GM20000 (cell line): ENCODE results near the gene PBX1.

Experiments
- DNase-seq: peaks from one replicate; pipeline ENCODE4 v3.0.0; 2012; ENCODE audit warnings: low spot score
- TF ChIP-seq, protein P1 (sequence below): IDR thresholded peaks from 2 replicates; pipeline ENCODE4 v1.5.1; 2012; ENCODE audit warnings: mild to moderate bottlenecking, control low read depth; ENCODE audit errors: extremely low read depth, missing control alignments

PBX1 gene

DNA sequence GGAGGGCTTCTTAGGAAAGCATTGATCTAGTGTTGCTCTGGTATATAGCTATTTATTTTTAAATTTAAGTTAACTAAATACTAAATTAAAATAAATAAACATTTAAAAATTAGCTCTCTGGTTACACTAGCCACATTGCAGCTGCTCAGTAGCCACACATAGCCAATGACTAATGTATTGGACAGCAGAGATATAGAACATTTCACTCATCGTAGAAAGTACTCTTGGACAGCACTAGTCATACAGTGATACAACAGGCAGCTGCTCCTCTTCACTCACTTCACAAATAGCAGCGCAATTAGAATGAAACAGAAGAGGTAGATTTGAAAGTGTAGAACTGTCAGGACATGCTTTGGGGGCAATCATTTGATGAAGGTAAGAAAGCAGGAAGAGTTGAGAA is 245.4 kb downstream of the PBX1 start:
- DNase-seq: no peak
- TF ChIP-seq, protein P1, sequence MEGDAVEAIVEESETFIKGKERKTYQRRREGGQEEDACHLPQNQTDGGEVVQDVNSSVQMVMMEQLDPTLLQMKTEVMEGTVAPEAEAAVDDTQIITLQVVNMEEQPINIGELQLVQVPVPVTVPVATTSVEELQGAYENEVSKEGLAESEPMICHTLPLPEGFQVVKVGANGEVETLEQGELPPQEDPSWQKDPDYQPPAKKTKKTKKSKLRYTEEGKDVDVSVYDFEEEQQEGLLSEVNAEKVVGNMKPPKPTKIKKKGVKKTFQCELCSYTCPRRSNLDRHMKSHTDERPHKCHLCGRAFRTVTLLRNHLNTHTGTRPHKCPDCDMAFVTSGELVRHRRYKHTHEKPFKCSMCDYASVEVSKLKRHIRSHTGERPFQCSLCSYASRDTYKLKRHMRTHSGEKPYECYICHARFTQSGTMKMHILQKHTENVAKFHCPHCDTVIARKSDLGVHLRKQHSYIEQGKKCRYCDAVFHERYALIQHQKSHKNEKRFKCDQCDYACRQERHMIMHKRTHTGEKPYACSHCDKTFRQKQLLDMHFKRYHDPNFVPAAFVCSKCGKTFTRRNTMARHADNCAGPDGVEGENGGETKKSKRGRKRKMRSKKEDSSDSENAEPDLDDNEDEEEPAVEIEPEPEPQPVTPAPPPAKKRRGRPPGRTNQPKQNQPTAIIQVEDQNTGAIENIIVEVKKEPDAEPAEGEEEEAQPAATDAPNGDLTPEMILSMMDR: no peak

DNA sequence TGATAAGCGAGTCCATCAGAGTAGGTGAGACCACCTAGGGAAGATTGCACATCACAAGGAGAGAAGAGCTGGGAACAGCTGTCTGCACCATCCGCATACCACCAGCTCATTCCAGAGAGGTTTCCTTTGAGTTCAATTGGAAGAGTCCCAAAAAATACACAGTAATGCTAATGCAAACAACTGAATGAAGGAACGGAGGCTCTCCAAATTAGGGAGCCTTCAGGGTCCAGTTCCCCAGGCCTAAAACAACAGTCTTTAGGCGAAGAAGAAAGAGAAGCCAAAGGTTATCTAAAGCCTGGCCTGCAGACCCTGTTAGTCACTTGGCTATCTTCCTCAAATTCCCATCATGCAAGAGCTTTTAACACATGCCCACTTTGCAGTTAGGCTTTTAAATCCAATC is 246.4 kb downstream of the PBX1 start:
- TF ChIP-seq, protein P1: no peak
- no peak for DNase-seq

DNA sequence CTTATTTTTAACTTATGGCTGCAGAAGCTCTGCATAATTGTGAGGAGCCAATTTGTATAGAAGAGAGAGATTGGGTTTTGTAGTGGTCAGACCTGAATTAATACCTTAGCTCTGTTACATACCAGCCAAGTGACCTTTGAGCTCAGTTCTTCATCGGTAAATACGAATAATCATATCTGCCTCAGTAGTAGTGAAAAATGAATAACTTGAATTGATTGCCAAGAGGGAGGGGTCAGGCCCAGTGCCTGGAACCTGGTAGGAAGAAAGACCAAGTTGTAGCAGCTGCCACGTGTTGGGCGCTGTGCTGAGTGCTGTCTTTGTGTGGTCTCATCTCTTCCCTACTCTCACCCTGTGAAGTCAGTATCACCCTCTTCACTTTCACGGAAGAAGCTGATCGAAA is 247.5 kb downstream of the PBX1 start:
- no peak for DNase-seq
- TF ChIP-seq, protein P1: no peak

DNA sequence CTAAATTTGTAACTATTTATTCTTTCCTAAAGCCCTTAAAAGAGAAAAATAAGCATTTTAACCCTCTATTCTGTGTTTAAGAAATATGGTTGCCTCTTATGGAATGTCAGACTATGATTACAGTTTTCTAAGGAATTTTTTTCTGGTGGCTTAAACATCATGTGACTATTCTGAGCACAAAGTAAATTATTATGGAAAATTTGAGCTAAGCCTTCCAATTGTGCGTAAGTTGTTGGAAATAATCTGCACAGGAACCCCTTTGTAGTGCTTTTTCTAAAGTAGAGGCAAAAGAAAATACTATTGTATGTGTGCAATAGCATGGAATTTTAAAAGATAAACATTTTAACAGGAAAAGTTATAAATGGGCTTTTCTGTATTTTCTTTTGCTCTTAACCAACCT is 254.8 kb downstream of the PBX1 start:
- TF ChIP-seq, protein P1: no peak
- DNase-seq: no peak

DNA sequence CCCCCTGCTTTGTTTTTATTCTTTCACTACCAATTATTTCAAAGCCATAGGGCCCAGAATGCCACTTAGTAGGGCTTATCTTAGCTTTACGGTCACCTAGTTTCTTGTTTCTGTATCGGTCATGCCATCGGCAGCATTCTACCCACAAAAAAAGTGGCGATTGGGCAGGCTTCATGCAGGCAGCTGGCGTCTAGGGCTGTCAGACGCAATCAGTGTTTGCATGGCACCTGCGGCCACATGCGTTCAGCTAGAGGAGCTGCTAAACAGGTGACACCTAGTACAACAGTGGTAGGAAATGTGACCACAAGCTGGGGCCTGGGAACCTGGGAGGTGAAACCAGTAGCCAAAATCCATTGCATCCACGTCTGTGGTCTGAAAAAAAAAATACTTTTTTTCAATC is 262.7 kb downstream of the PBX1 start:
- TF ChIP-seq, protein P1: no peak
- DNase-seq: no peak

DNA sequence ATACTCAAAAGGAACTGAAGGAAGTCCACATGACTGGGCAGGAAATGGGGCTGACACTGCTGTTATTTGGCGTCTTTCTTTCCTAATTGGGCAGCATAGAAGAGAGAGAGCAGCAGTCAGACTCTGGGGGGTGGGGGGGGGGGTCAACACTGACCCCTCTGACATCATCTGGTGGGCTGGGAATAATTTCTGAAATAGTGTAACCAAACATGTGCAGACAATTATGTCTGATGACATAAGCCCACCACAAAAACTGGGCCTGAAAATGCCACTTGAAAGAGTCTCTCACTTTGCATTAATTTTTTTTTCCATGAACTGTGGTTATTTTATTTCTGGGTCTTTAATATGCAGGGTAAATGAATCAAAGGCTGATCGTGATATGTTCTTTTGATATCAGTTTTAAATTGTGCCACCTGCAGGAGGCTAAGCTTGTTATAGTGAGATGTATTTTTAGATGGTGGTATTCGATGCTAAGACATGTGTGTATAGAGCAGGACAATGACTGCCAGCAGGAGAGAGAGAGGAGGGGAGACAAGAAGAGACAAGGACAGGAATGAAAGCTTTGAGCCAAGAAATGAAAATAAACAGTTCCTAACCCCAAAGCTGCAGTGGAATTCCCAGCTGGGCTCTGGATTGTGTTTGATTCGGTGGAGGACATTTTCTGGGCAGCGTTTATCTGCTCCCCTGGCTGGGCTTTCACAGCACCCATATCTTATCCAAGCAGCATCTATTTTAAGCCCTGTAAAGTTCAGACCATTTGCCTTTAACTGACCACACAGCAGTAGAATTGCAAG is 264.7 kb downstream of the PBX1 start:
- DNase-seq: no peak
- TF ChIP-seq, protein P1: no peak

DNA sequence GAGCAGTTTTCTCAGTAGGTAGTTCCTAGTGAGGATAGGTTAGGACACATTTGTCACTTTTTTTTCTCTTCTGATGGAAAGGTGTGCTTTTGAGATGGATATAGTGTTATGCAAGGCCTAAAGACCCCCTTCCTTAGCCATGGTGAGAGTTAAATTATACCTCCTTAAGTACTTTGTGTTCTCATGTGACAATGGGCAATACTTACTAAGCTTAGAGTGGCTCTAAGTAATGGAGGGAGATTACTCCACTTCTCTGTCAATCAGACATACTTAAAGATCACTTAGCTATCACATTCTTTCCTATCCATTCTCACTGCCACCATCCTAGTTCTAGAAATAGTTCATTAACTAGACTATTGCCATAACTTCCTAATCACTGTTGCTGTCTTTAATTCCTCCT is 265.6 kb downstream of the PBX1 start:
- TF ChIP-seq, protein P1: no peak
- DNase-seq: no peak
